K562 treated with DMSO at 1 percent for 12 hours (cell line): ENCODE data around the gene RTRAF. TPM values are rescaled to one million over a fixed set of nuclear protein-coding genes. Genes with fewer than 3 reads are reported as not detected.

ENCODE experiments used
- total RNA-seq: library from RNA; unstranded; fragments of 300-600 nt; gene quantifications from 2 replicates; pipeline ENCODE4 v1.2.3, GENCODE V29; 2022; ENCODE audit not compliant: insufficient read depth

The RTRAF gene
- 63.9 and 69.8 TPM in 2 replicates for total RNA-seq

GRCh38 chr14:51989293-51990234 lies at the start of gene RTRAF:
Gene RTRAF, plus strand, starts transcription at chr14:51989546. Its CDS starts 94 bp downstream, at chr14:51989640.

Other genes starting within 250 kb of the RTRAF start
- not detected in 2 replicates for gene GNG2, start 128.9 kb upstream of the RTRAF start, total RNA-seq
- not detected in 2 replicates for gene NID2, start 79.5 kb downstream of the RTRAF start, total RNA-seq